Measurements from ENCODE around the gene UBALD1.

DNA sequence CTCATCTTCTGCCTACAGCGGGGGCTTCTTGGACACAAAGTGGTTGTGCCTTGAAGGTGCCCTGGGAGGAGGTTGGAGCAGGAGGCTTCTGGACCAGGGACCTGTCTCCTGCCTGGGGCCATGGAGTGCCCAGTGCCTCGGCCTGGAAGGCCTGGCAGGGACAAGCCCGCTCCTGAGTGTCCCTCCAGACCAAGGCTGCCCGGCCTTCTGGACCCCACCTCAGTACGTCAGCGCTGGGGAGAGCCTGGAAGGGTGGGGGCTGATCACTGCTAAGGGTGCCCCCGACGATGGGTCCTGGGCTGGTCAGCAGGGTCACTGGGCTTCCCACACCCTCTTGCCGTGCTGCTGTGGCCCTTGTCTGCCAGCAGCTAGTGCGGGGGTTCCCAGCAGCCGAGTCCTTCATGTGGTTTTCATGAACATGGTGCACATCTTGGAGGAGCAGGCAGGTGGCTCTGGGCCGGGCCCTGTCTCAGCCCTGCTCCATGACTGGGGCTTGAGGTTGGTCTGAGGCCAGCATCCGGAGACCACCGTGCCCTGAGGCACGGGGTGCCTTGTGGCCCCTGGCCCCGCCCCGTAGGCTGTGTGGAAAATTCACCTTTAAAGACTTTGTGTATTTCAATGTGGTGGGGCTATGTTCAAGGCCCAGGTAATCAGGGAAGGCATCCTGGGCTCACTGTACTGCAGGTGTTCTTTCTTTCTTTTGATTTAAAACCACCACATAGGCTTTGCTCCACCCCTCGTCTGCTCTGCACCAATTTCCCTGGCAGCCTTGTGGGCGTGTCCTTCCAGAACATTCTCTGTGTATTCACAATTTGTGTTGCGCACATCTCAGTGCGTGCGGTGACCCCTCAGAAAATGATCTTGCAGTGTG, 32.3 kb upstream of the UBALD1 start:
- no peak for TF ChIP-seq CTCF (IDR thresholded peaks at IDR 0.05)
- no peak for TF ChIP-seq POLR2A (IDR thresholded peaks at IDR 0.05)

Measured in esophagus squamous epithelium (tissue), 4 donors.